ACC112 (cell line): ENCODE measurements around the gene SFSWAP.
"Not testable (repeated sequence)": the region's sequence is repeated elsewhere in the genome, so short reads cannot be mapped to it uniquely, and the experiment has no call there.

ENCODE experiments used
- H2AFZ ChIP-seq: fragments of 200-600 bp; sonication (generic); one replicate; pipeline ENCODE4 v1.6.0; 2017; ENCODE audit warnings: antibody characterized with exemption, low read length; ENCODE audit not compliant: unreplicated experiment
- H3K27ac ChIP-seq: fragments of 200-600 bp; sonication (generic); 2 replicates; pipeline ENCODE4 v1.5.1; 2014; ENCODE audit warnings: low read depth, mild to moderate bottlenecking, antibody characterized with exemption, low read length, moderate library complexity
- H3K27me3 ChIP-seq: fragments of 200-600 bp; sonication (generic); 2 replicates; pipeline ENCODE4 v1.6.1; 2014; ENCODE audit warnings: mild to moderate bottlenecking, antibody characterized with exemption, low read length, moderate library complexity, mixed read lengths; ENCODE audit not compliant: insufficient read depth
- H3K36me3 ChIP-seq: fragments of 200-600 bp; sonication (generic); 2 replicates; pipeline ENCODE4 v1.6.1; 2016; ENCODE audit warnings: mild to moderate bottlenecking, antibody characterized with exemption, low read length, moderate library complexity, mixed read lengths; ENCODE audit not compliant: insufficient read depth
- H3K4me1 ChIP-seq: fragments of 200-600 bp; sonication (generic); one replicate; pipeline ENCODE4 v1.6.1; 2016; ENCODE audit warnings: low read length, mixed read lengths; ENCODE audit not compliant: insufficient read depth, unreplicated experiment, control insufficient read depth
- H3K4me3 ChIP-seq: fragments of 200-600 bp; sonication (generic); 2 replicates; pipeline ENCODE4 v1.5.1; 2014; ENCODE audit warnings: mild to moderate bottlenecking, low read depth, low read length
- H3K79me2 ChIP-seq: fragments of 200-600 bp; sonication (generic); one replicate; pipeline ENCODE4 v1.6.0; 2016; ENCODE audit warnings: low read length; ENCODE audit not compliant: control insufficient read depth, unreplicated experiment, insufficient read depth

Gene SFSWAP

GRCh38 chr12:131680392-131681256, 30.3 kb upstream of the SFSWAP start:
- not testable (repeated sequence) for H2AFZ ChIP-seq, H3K79me2 ChIP-seq, H3K36me3 ChIP-seq, H3K4me1 ChIP-seq, H3K4me3 ChIP-seq, H3K27ac ChIP-seq, H3K27me3 ChIP-seq

GRCh38 chr12:131681257-131681620, 29.7 kb upstream of the SFSWAP start:
- Histone ChIP-seq H3K4me3 (no peak overlapping the region), H3K79me2 (no peaks in the 10 kb centered on the region)

GRCh38 chr12:131681746-131682509, 29.0 kb upstream of the SFSWAP start:
- not testable (repeated sequence) for H2AFZ ChIP-seq, H3K27me3 ChIP-seq, H3K4me3 ChIP-seq

More at GRCh38 chr12:131681257-131681620, 29.7 kb upstream of the SFSWAP start:
- H3K4me1 ChIP-seq = no peaks in the 10 kb centered on the region
- no peaks in the 10 kb centered on the region for H3K36me3 ChIP-seq
- H2AFZ ChIP-seq = no peak overlapping the region
- H3K27ac ChIP-seq = no peak overlapping the region
- no peaks in the 10 kb centered on the region for H3K27me3 ChIP-seq

GRCh38 chr12:131682510-131682895, 28.4 kb upstream of the SFSWAP start:
- Histone ChIP-seq H3K36me3 (no peaks in the 10 kb centered on the region), H2AFZ (no peak overlapping the region), H3K79me2 (no peaks in the 10 kb centered on the region), H3K4me1 (no peaks in the 10 kb centered on the region), H3K4me3 (no peak overlapping the region), H3K27me3 (no peaks in the 10 kb centered on the region), H3K27ac (no peak overlapping the region)

More at GRCh38 chr12:131681746-131682509, 29.0 kb upstream of the SFSWAP start:
- not testable (repeated sequence) for H3K4me1 ChIP-seq, H3K27ac ChIP-seq, H3K79me2 ChIP-seq, H3K36me3 ChIP-seq

- no peaks in the 10 kb centered on the region for H3K79me2 ChIP-seq
- H3K4me3 ChIP-seq = no peak overlapping the region
- H2AFZ ChIP-seq = no peak overlapping the region
- H3K36me3 ChIP-seq = no peaks in the 10 kb centered on the region
- H3K27ac ChIP-seq = no peak overlapping the region
- no peaks in the 10 kb centered on the region for H3K4me1 ChIP-seq
- H3K27me3 ChIP-seq = no peaks in the 10 kb centered on the region
Observed at GRCh38 chr12:131683266-131684014, 27.4 kb upstream of the SFSWAP start.

GRCh38 chr12:131684015-131684725, 26.7 kb upstream of the SFSWAP start:
- Histone ChIP-seq H3K79me2 (no peaks in the 10 kb centered on the region), H3K4me3 (no peak overlapping the region), H3K27me3 (no peaks in the 10 kb centered on the region), H2AFZ (no peak overlapping the region), H3K4me1 (no peaks in the 10 kb centered on the region), H3K27ac (no peak overlapping the region), H3K36me3 (no peaks in the 10 kb centered on the region)

- Histone ChIP-seq H3K36me3 (no peaks in the 10 kb centered on the region), H3K4me1 (no peaks in the 10 kb centered on the region), H3K27me3 (peaks cover 21% of the 10 kb centered on the region; the same call in 1 of the 2 replicates), H3K79me2 (no peaks in the 10 kb centered on the region), H3K27ac (no peak overlapping the region), H3K4me3 (no peak overlapping the region), H2AFZ (no peak overlapping the region)
Observed at GRCh38 chr12:131687346-131688125, 23.4 kb upstream of the SFSWAP start.

GRCh38 chr12:131688131-131688844, 22.6 kb upstream of the SFSWAP start:
- no peaks in the 10 kb centered on the region for H3K4me1 ChIP-seq
- no peak overlapping the region for H2AFZ ChIP-seq
- peaks cover 24% of the 10 kb centered on the region; the same call in 1 of the 2 replicates for H3K27me3 ChIP-seq
- H3K79me2 ChIP-seq = no peaks in the 10 kb centered on the region
- H3K4me3 ChIP-seq = no peak overlapping the region
- H3K27ac ChIP-seq = no peak overlapping the region
- no peaks in the 10 kb centered on the region for H3K36me3 ChIP-seq

GRCh38 chr12:131688845-131689154, 22.1 kb upstream of the SFSWAP start:
- H2AFZ ChIP-seq = no peak overlapping the region
- H3K4me1 ChIP-seq = no peaks in the 10 kb centered on the region
- no peak overlapping the region for H3K27ac ChIP-seq
- H3K36me3 ChIP-seq = no peaks in the 10 kb centered on the region
- no peak overlapping the region for H3K4me3 ChIP-seq
- H3K27me3 ChIP-seq = peaks cover 24% of the 10 kb centered on the region; the same call in 1 of the 2 replicates
- no peaks in the 10 kb centered on the region for H3K79me2 ChIP-seq
